RWPE2 (cell line): ENCODE results near the gene PRF1.

Source experiments
- ATAC-seq: fragments of 200-7000 bp; cut with Tn5 transposase; 3 replicates; pipeline ENCODE4 v1.9.1; 2021; ENCODE audit warnings: low read depth
- DNase-seq: peaks from one replicate; pipeline ENCODE4 v3.0.0-alpha.2; 2020; ENCODE audit warnings: low spot score
- H3K27ac ChIP-seq: fragments of 450-650 bp; 2 replicates; pipeline ENCODE4 v1.5.1; 2017; ENCODE audit warnings: mild to moderate bottlenecking; ENCODE audit not compliant: poor library complexity, severe bottlenecking
- H3K27me3 ChIP-seq: fragments of 250-450 bp; sonication (Bioruptor Pico); 2 replicates; pipeline ENCODE4 v1.5.1; 2021; ENCODE audit warnings: mild to moderate bottlenecking, moderate library complexity; ENCODE audit not compliant: insufficient read depth, poor library complexity, severe bottlenecking
- H3K36me3 ChIP-seq: fragments of 250-450 bp; sonication (Bioruptor Pico); 2 replicates; pipeline ENCODE4 v1.5.1; 2020; ENCODE audit warnings: low read depth, mild to moderate bottlenecking, moderate library complexity
- H3K4me1 ChIP-seq: fragments of 250-450 bp; sonication (Bioruptor Pico); 2 replicates; pipeline ENCODE4 v1.5.1; 2021; ENCODE audit warnings: mild to moderate bottlenecking, moderate library complexity; ENCODE audit not compliant: insufficient read depth, poor library complexity, severe bottlenecking
- H3K4me3 ChIP-seq: fragments of 250-450 bp; sonication (Bioruptor Pico); 2 replicates; pipeline ENCODE4 v1.5.1; 2021; ENCODE audit warnings: mild to moderate bottlenecking, moderate library complexity; ENCODE audit not compliant: severe bottlenecking
- H3K9me3 ChIP-seq: fragments of 250-450 bp; sonication (Bioruptor Pico); 2 replicates; pipeline ENCODE4 v1.5.1; 2021; ENCODE audit warnings: mild to moderate bottlenecking, moderate library complexity; ENCODE audit not compliant: severe bottlenecking
- CTCF ChIP-seq: fragments of 450-650 bp; IDR thresholded peaks from one replicate; pipeline ENCODE4 v1.5.1; 2017; ENCODE audit warnings: mild to moderate bottlenecking, moderate library complexity; ENCODE audit not compliant: poor library complexity, severe bottlenecking

PRF1 gene

GRCh38 chr10:70559861-70560260, 42.7 kb downstream of the PRF1 start:
- ATAC-seq, result no peak
- Histone ChIP-seq H3K27me3 (no peaks in the 10 kb centered on the region), H3K4me3 (no peak overlapping the region), H3K27ac (no peak overlapping the region), H3K4me1 (no peaks in the 10 kb centered on the region), H3K36me3 (no peaks in the 10 kb centered on the region), H3K9me3 (no peaks in the 10 kb centered on the region)
- TF ChIP-seq CTCF, result no peak
- no peak for DNase-seq

GRCh38 chr10:70558871-70559810, 43.4 kb downstream of the PRF1 start:
- Histone ChIP-seq H3K36me3 (no peaks in the 10 kb centered on the region), H3K4me1 (no peaks in the 10 kb centered on the region), H3K4me3 (no peak overlapping the region), H3K9me3 (no peaks in the 10 kb centered on the region), H3K27ac (no peak overlapping the region), H3K27me3 (no peaks in the 10 kb centered on the region)
- DNase-seq, result peak; percentile 46
- peak; percentile 44 for TF ChIP-seq CTCF
- ATAC-seq, result peak; percentile 52; the same call in 2 of the 3 replicates

GRCh38 chr10:70558295-70558694, 44.2 kb downstream of the PRF1 start:
- Histone ChIP-seq H3K27me3 (no peaks in the 10 kb centered on the region), H3K36me3 (no peaks in the 10 kb centered on the region), H3K27ac (no peak overlapping the region), H3K4me1 (no peaks in the 10 kb centered on the region), H3K9me3 (no peaks in the 10 kb centered on the region), H3K4me3 (no peak overlapping the region)
- no peak for TF ChIP-seq CTCF
- DNase-seq, result no peak
- no peak for ATAC-seq

- no peak overlapping the region for H3K27ac ChIP-seq
- no peaks in the 10 kb centered on the region for H3K4me1 ChIP-seq
- ATAC-seq, result no peak
Observed at GRCh38 chr10:70557876-70558275, 44.7 kb downstream of the PRF1 start.

More at GRCh38 chr10:70557876-70558275, 44.7 kb downstream of the PRF1 start:
- Histone ChIP-seq H3K27me3 (no peaks in the 10 kb centered on the region), H3K36me3 (no peaks in the 10 kb centered on the region), H3K4me3 (no peak overlapping the region), H3K9me3 (no peaks in the 10 kb centered on the region)
- DNase-seq, result no peak
- no peak for TF ChIP-seq CTCF
